HCT116 (cell line): ENCODE results near the gene OTOP3. TPM values are rescaled to one million over a fixed set of nuclear protein-coding genes. Genes with fewer than 3 reads are reported as not detected.

Source experiments
- ATAC-seq: fragments of 200-7000 bp; cut with Tn5 transposase; 2 replicates; pipeline ENCODE4 v1.9.1; 2020; ENCODE audit warnings: mild to moderate bottlenecking, moderate library complexity
- BruUV-seq: library from RNA; stranded (reverse); fragments of 400-500 nt; replicated peaks from 2 replicates; lab custom pipeline; 2021; lab: Mats Ljungman, UMichigan
- CTCF ChIA-PET: fragments of 300-600 bp; sonication (Branson Sonifier 250); formaldehyde crosslinking; loops from one replicate; lab custom pipeline; 2021; ENCODE audit warnings: antibody characterized with exemption; lab: Charles Lee
- POLR2A ChIA-PET: fragments of 300-600, 350-600 bp; sonication (Branson Sonifier 250); formaldehyde crosslinking; loops from one replicate; lab custom pipeline; 2021; ENCODE audit warnings: antibody characterized with exemption; lab: Charles Lee
- RAD21 ChIA-PET, 2 experiments: fragments of 300-600 bp; sonication (Branson Sonifier 250); formaldehyde crosslinking; loops; one replicate each; lab custom pipeline; 2023; ENCODE audit warnings: low total read pairs in 2 of 2; ENCODE audit not compliant: uncharacterized antibody in 2 of 2, unreplicated experiment in 2 of 2, low non-redundant PET in 1 of 2; lab: Charles Lee
- DNase-seq: peaks from one replicate; pipeline ENCODE4 v3.0.0-alpha.2; 2010; ENCODE audit warnings: low read depth, low spot score
- H2AFZ ChIP-seq: fragments of 200-600 bp; shearing (Covaris generic), sonication (generic); 2 replicates; pipeline ENCODE4 v1.6.1; 2017; ENCODE audit warnings: low read depth, mixed run types, mixed read lengths, antibody characterized with exemption, low read length; ENCODE audit not compliant: poor library complexity, severe bottlenecking
- H3K27ac ChIP-seq: 2 replicates; pipeline ENCODE4 v1.5.1; 2012; ENCODE audit warnings: low read depth, low read length
- H3K27me3 ChIP-seq: fragments of 200-600 bp; sonication (generic); 2 replicates; pipeline ENCODE4 v1.6.1; 2016; ENCODE audit warnings: mixed run types, low read length, mixed read lengths; ENCODE audit not compliant: insufficient read depth
- H3K36me3 ChIP-seq, 2 experiments: fragments of 200-500 bp in 1 of 2; fragments of 200-600 bp in 1 of 2; sonication (Bioruptor generic) in 1 of 2; sonication (generic) in 1 of 2; 2 replicates each; pipeline versions ENCODE4 v1.5.1 to v1.6.1; 2014 to 2016; ENCODE audit warnings: low read length in 2 of 2, inconsistent platforms in 1 of 2, mixed read lengths in 1 of 2, mixed run types in 1 of 2; ENCODE audit not compliant: insufficient read depth in 2 of 2, control insufficient read depth in 1 of 2
- H3K4me1 ChIP-seq, 2 experiments: fragments of 200-600 bp in 1 of 2; sonication (generic) in 1 of 2; 2 replicates each; pipeline versions ENCODE4 v1.5.1 to v1.6.1; 2012 to 2017; ENCODE audit warnings: low read length in 2 of 2, inconsistent platforms in 1 of 2, mild to moderate bottlenecking in 1 of 2, mixed read lengths in 1 of 2, mixed run types in 1 of 2, moderate library complexity in 1 of 2; ENCODE audit not compliant: insufficient read depth in 2 of 2, control insufficient read depth in 1 of 2
- H3K4me2 ChIP-seq: fragments of 200-600 bp; sonication (generic); 2 replicates; pipeline ENCODE4 v1.6.1; 2017; ENCODE audit warnings: mixed run types, low read length, mixed read lengths
- H3K4me3 ChIP-seq, 2 experiments: fragments of 200-600 bp in 1 of 2; sonication (generic) in 1 of 2; replicated peaks in 1 of 2; 2 replicates each; pipeline ENCODE4 v1.5.1; 2011 to 2016; ENCODE audit warnings: low read length in 2 of 2, control low read depth in 1 of 2, low read depth in 1 of 2, mild to moderate bottlenecking in 1 of 2, mixed read lengths in 1 of 2, mixed run types in 1 of 2
- H3K79me2 ChIP-seq: fragments of 200-600 bp; sonication (generic); 2 replicates; pipeline ENCODE4 v1.6.1; 2017; ENCODE audit warnings: mild to moderate bottlenecking, mixed run types, low read length, moderate library complexity, mixed read lengths; ENCODE audit not compliant: insufficient read depth
- H3K9ac ChIP-seq: fragments of 200-600 bp; sonication (generic); 2 replicates; pipeline ENCODE4 v1.6.1; 2016; ENCODE audit warnings: low read length, mixed read lengths
- H3K9me2 ChIP-seq: fragments of 200-600 bp; sonication (generic), shearing (Covaris generic); 2 replicates; pipeline ENCODE4 v1.6.1; 2017; ENCODE audit warnings: mixed run types, mild to moderate bottlenecking, moderate library complexity; ENCODE audit not compliant: insufficient read depth
- H3K9me3 ChIP-seq, 2 experiments: fragments of 200-500 bp in 1 of 2; fragments of 200-600 bp in 1 of 2; sonication (Bioruptor generic) in 1 of 2; sonication (generic) in 1 of 2; 2 replicates each; pipeline ENCODE4 v1.6.1; 2014 to 2017; ENCODE audit warnings: low read length in 2 of 2, mixed read lengths in 2 of 2, inconsistent platforms in 1 of 2, low read depth in 1 of 2, mild to moderate bottlenecking in 1 of 2, mixed run types in 1 of 2, moderate library complexity in 1 of 2; ENCODE audit not compliant: control insufficient read depth in 1 of 2, insufficient read depth in 1 of 2
- H4K20me1 ChIP-seq: fragments of 200-600 bp; sonication (generic), shearing (Covaris generic); 2 replicates; pipeline ENCODE4 v1.6.1; 2017; ENCODE audit warnings: mixed run types, mild to moderate bottlenecking, moderate library complexity; ENCODE audit not compliant: insufficient read depth
- CBX3 ChIP-seq: IDR thresholded peaks from 2 replicates; pipeline ENCODE4 v1.6.1; 2012; ENCODE audit warnings: low read depth
- CEBPB ChIP-seq: IDR thresholded peaks from 2 replicates; pipeline ENCODE4 v1.6.1; 2012; ENCODE audit warnings: low read depth
- EGR1 ChIP-seq: IDR thresholded peaks from 2 replicates; pipeline ENCODE4 v1.6.1; 2012; ENCODE audit warnings: low read depth
- FOSL1 ChIP-seq: IDR thresholded peaks from 2 replicates; pipeline ENCODE4 v1.6.1; 2012; ENCODE audit warnings: low read depth
- MAX ChIP-seq: IDR thresholded peaks from 2 replicates; pipeline ENCODE4 v1.6.1; 2012
- REST ChIP-seq: IDR thresholded peaks from 2 replicates; pipeline ENCODE4 v1.6.1; 2012; ENCODE audit warnings: low read depth
- SRF ChIP-seq: IDR thresholded peaks from 2 replicates; pipeline ENCODE4 v1.6.1; 2012; ENCODE audit warnings: low read depth
- TCF7L2 ChIP-seq: IDR thresholded peaks from 2 replicates; pipeline ENCODE4 v1.7.0; 2011; ENCODE audit warnings: borderline replicate concordance, inconsistent platforms; ENCODE audit not compliant: insufficient read depth, insufficient read length; ENCODE audit errors: extremely low read depth
- YY1 ChIP-seq: IDR thresholded peaks from 2 replicates; pipeline ENCODE4 v1.6.1; 2011; ENCODE audit warnings: low read length, low read depth, moderate library complexity, mild to moderate bottlenecking; ENCODE audit not compliant: insufficient replicate concordance; ENCODE audit errors: extremely low read depth
- intact Hi-C: fragments of 100-400 bp; cut with micrococcal nuclease; formaldehyde crosslinking; loops from 2 replicates; pipeline ENCODE4 v1.10.0; 2022
- total RNA-seq: library from RNA; stranded (reverse); gene quantifications from one replicate; pipeline ENCODE4 v1.2.1, GENCODE V29; 2021; ENCODE audit not compliant: unreplicated experiment

The OTOP3 gene
- total RNA-seq, 1 experiment from 2014 or later, result not detected

- Histone ChIP-seq H3K9me3 (no peaks in the 10 kb centered on the region), H3K4me3 (no peak overlapping the region), H3K9ac (no peak overlapping the region), H2AFZ (no peak overlapping the region), H3K9me2 (no peaks in the 10 kb centered on the region), H3K27ac (peak overlapping the region; percentile 25; the same call in 1 of the 2 replicates), H3K79me2 (no peaks in the 10 kb centered on the region), H4K20me1 (no peaks in the 10 kb centered on the region), H3K4me2 (no peak overlapping the region), H3K36me3 (peaks cover 0 to 2% of the 10 kb centered on the region in 2 experiments; a peak in 1 of 4 replicates), H3K4me1 (peaks cover 7 to 9% of the 10 kb centered on the region in 2 experiments; a peak in 3 of 4 replicates), H3K27me3 (no peaks in the 10 kb centered on the region)
- intact Hi-C loops, result no loop called here
- ChIA-PET CTCF (no interaction called here), POLR2A (no interaction called here), RAD21 (no interaction called here)
- no TSS peak for BruUV-seq
- TF ChIP-seq EGR1 (no peak), SRF (no peak), CBX3 (no peak), MAX (no peak), YY1 (no peak), CEBPB (no peak), TCF7L2 (no peak), FOSL1 (no peak), REST (no peak)
- ATAC-seq (no peak), DNase-seq (no peak)
Observed at GRCh38 chr17:74916136-74916850, 19.4 kb upstream of the OTOP3 start.
